ENCODE results near the gene CAMTA1.

DNA sequence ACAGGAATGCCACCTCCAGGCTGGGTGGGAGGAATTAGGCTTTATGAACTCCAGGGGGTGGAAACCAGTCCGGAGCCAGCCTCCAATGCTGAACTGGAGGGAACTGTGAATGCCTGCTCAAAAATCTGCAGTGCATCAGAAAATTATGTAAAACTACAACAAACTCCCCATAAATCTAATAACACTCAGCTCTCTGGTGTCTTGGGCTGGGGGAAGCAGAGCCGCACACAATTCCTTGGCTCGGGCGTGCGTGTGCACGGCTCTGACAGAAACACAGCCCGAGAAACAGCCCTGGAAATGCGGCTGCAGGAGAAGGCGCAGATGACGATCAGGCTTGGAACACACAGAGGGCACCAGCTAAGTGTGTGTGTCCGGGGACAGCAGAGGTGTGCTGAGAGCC is 858.3 kb downstream of the CAMTA1 start:
- TF ChIP-seq, protein P1, sequence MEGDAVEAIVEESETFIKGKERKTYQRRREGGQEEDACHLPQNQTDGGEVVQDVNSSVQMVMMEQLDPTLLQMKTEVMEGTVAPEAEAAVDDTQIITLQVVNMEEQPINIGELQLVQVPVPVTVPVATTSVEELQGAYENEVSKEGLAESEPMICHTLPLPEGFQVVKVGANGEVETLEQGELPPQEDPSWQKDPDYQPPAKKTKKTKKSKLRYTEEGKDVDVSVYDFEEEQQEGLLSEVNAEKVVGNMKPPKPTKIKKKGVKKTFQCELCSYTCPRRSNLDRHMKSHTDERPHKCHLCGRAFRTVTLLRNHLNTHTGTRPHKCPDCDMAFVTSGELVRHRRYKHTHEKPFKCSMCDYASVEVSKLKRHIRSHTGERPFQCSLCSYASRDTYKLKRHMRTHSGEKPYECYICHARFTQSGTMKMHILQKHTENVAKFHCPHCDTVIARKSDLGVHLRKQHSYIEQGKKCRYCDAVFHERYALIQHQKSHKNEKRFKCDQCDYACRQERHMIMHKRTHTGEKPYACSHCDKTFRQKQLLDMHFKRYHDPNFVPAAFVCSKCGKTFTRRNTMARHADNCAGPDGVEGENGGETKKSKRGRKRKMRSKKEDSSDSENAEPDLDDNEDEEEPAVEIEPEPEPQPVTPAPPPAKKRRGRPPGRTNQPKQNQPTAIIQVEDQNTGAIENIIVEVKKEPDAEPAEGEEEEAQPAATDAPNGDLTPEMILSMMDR (IDR thresholded peaks at IDR 0.05): no peak
- TF ChIP-seq POLR2A (IDR thresholded peaks at IDR 0.05): no peak
